K562 (cell line): Measurements from ENCODE around the gene MRPS10. TPM values are rescaled to one million over a fixed set of nuclear protein-coding genes. Genes with fewer than 3 reads are reported as not detected.

ENCODE experiments used
- ATAC-seq: fragments of 200-7000 bp; cut with Tn5 transposase; 3 replicates; pipeline ENCODE4 v1.9.1; 2020; ENCODE audit warnings: moderate library complexity
- BruUV-seq: library from RNA; stranded (reverse); fragments of 400-500 nt; replicated peaks from 2 replicates; lab custom pipeline; 2021; lab: Mats Ljungman, UMichigan
- CTCF ChIA-PET: fragments of 300-600 bp; formaldehyde crosslinking; extraction: SDS; loops from one replicate; lab custom pipeline; 2021; ENCODE audit warnings: low intra/inter-chr PET ratio; lab: Yijun Ruan, JAX
- POLR2A ChIA-PET: fragments of 300-600, 350-650 bp; sonication (Branson Sonifier 250); formaldehyde crosslinking; extraction: SDS; loops from one replicate; lab custom pipeline; 2021; ENCODE audit warnings: antibody characterized with exemption, inconsistent platforms; lab: Yijun Ruan, JAX
- DNase-seq, 4 experiments: peaks; one replicate each; pipeline versions ENCODE4 v3.0.0 to v3.0.0-alpha.2; 2011 to 2018; ENCODE audit warnings: low spot score in 3 of 4, mixed read lengths in 3 of 4; ENCODE audit errors: extremely low read depth in 1 of 4
- FAIRE-seq: peaks from 2 replicates; lab custom pipeline; 2011; peaks lifted over from hg19 to GRCh38; lab: Jason Lieb, UNC
- H2AFZ ChIP-seq: 2 replicates; pipeline ENCODE4 v1.6.0; 2011; ENCODE audit warnings: low read depth, low read length, control low read depth, inconsistent platforms
- H3K27ac ChIP-seq: fragments of 200-600 bp; 3 replicates; pipeline ENCODE4 v1.8.0; 2011; ENCODE audit warnings: low read depth, mild to moderate bottlenecking, control low read depth, inconsistent platforms, low read length, moderate library complexity, mixed read lengths; ENCODE audit errors: extremely low read depth
- H3K27me3 ChIP-seq, 2 experiments: fragments of 300-600 bp in 1 of 2; 2 replicates in 1 of 2; 3 replicates in 1 of 2; pipeline versions ENCODE4 v1.6.0 to v1.8.0; 2011; ENCODE audit warnings: inconsistent platforms in 2 of 2, low read length in 2 of 2, mild to moderate bottlenecking in 1 of 2, mixed read lengths in 1 of 2, moderate library complexity in 1 of 2; ENCODE audit not compliant: control insufficient read depth in 2 of 2, insufficient read depth in 2 of 2
- H3K36me3 ChIP-seq: fragments of 300-600 bp; 3 replicates; pipeline ENCODE4 v1.8.0; 2011; ENCODE audit warnings: mild to moderate bottlenecking, low read length, inconsistent platforms; ENCODE audit not compliant: control insufficient read depth, insufficient read depth
- H3K4me1 ChIP-seq, 2 experiments: fragments of 200-600 bp in 1 of 2; replicated peaks in 1 of 2; 2 replicates in 1 of 2; 3 replicates in 1 of 2; pipeline versions ENCODE4 v1.5.1 to v1.8.0; 2011; ENCODE audit warnings: inconsistent platforms in 2 of 2, low read length in 2 of 2, mild to moderate bottlenecking in 1 of 2, mixed read lengths in 1 of 2, moderate library complexity in 1 of 2; ENCODE audit not compliant: control insufficient read depth in 2 of 2, insufficient read depth in 2 of 2
- H3K4me2 ChIP-seq: 2 replicates; pipeline ENCODE4 v1.6.1; 2011; ENCODE audit warnings: low read length, control low read depth, inconsistent platforms, mixed read lengths; ENCODE audit not compliant: insufficient read depth
- H3K4me3 ChIP-seq: fragments of 200-600 bp; sonication (generic), shearing (Covaris generic); 2 replicates; pipeline ENCODE4 v1.5.1; 2016; ENCODE audit warnings: control low read depth, inconsistent platforms
- H3K79me2 ChIP-seq: fragments of 200-600 bp; 3 replicates; pipeline ENCODE4 v1.8.0; 2011; ENCODE audit warnings: low read length, inconsistent platforms; ENCODE audit not compliant: control insufficient read depth, insufficient read depth
- H3K9ac ChIP-seq, 2 experiments: 2 replicates each; pipeline versions ENCODE4 v1.6.0 to v1.6.1; 2011; ENCODE audit warnings: low read depth in 2 of 2, low read length in 2 of 2, control low read depth in 1 of 2, inconsistent platforms in 1 of 2, mild to moderate bottlenecking in 1 of 2, mixed read lengths in 1 of 2; ENCODE audit not compliant: insufficient read depth in 1 of 2
- H3K9me1 ChIP-seq: one replicate; pipeline ENCODE4 v1.6.0; 2011; ENCODE audit warnings: inconsistent platforms, mild to moderate bottlenecking, low read length, moderate library complexity; ENCODE audit not compliant: control insufficient read depth, insufficient read depth
- H3K9me3 ChIP-seq: replicated peaks from 2 replicates; pipeline ENCODE4 v1.5.1; 2011; ENCODE audit warnings: low read depth, low read length, inconsistent platforms; ENCODE audit not compliant: control insufficient read depth, insufficient read depth
- H4K20me1 ChIP-seq: replicated peaks from 2 replicates; pipeline ENCODE4 v1.6.1; 2011; ENCODE audit warnings: low read length, inconsistent platforms, mixed read lengths; ENCODE audit not compliant: control insufficient read depth, insufficient read depth
- ASH1L ChIP-seq: fragments of 450-650 bp; IDR thresholded peaks from 2 replicates; pipeline ENCODE4 v1.6.1; 2018; ENCODE audit warnings: borderline replicate concordance, mild to moderate bottlenecking, low read depth; ENCODE audit not compliant: partially characterized antibody
- FOXP1 ChIP-seq: sonication (generic); formaldehyde crosslinking; IDR thresholded peaks from 2 replicates; pipeline ENCODE4 v1.8.0; 2022; ENCODE audit warnings: mild to moderate bottlenecking, missing genetic modification reagents
- MAZ ChIP-seq, 2 experiments: fragments of 450-650 bp in 1 of 2; sonication (generic) in 1 of 2; formaldehyde crosslinking; IDR thresholded peaks in 1 of 2; conservative IDR thresholded peaks in 1 of 2; 2 replicates each; pipeline versions ENCODE4 v1.4.0 to v1.5.0; 2020; ENCODE audit warnings: mild to moderate bottlenecking in 1 of 2, missing genetic modification reagents in 1 of 2
- MYBL2 ChIP-seq, 2 experiments: fragments of 450-650 bp in 1 of 2; sonication (generic) in 1 of 2; formaldehyde crosslinking in 1 of 2; IDR thresholded peaks; 2 replicates each; pipeline versions ENCODE4 v1.6.1 to v1.8.1; 2017 to 2022; ENCODE audit warnings: borderline replicate concordance in 1 of 2, inconsistent platforms in 1 of 2, low read depth in 1 of 2, mild to moderate bottlenecking in 1 of 2, missing genetic modification reagents in 1 of 2, moderate library complexity in 1 of 2
- RAD51 ChIP-seq: fragments of 450-650 bp; IDR thresholded peaks from 2 replicates; pipeline ENCODE4 v1.7.1; 2016; ENCODE audit warnings: low read depth, mild to moderate bottlenecking, borderline replicate concordance
- SMAD2 ChIP-seq: fragments of 150-350 bp; IDR thresholded peaks from 2 replicates; pipeline ENCODE4 v1.6.1; 2014; ENCODE audit warnings: low read depth, mild to moderate bottlenecking, low read length
- SMARCC2 ChIP-seq: fragments of 450-650 bp; IDR thresholded peaks from 2 replicates; pipeline ENCODE4 v1.6.1; 2017; ENCODE audit warnings: antibody characterized with exemption, moderate library complexity, mild to moderate bottlenecking, low read depth
- TAL1 ChIP-seq: fragments of 450-650 bp; IDR thresholded peaks from 2 replicates; pipeline ENCODE4 v1.6.1; 2016; ENCODE audit warnings: mild to moderate bottlenecking
- ZC3H4 ChIP-seq: sonication (generic); formaldehyde crosslinking; IDR thresholded peaks from 2 replicates; pipeline ENCODE4 v1.9.0; 2021; ENCODE audit warnings: missing genetic modification reagents, borderline replicate concordance
- ZNF124 ChIP-seq: sonication (generic); formaldehyde crosslinking; IDR thresholded peaks from 2 replicates; pipeline ENCODE4 v1.8.1; 2022; ENCODE audit warnings: missing genetic modification reagents
- ZNF507 ChIP-seq: conservative IDR thresholded peaks from 2 replicates; pipeline ENCODE4 v1.6.1; 2017; ENCODE audit warnings: missing genetic modification characterization, missing compliant biosample characterization
- WGBS: fragments of 100-300 bp; shearing (Covaris generic); methylation state at CpG from one replicate; pipeline ENCODE4 v1.1.6; 2016; ENCODE audit warnings: low coverage, mixed read lengths; ENCODE audit not compliant: insufficient coverage; ENCODE audit errors: missing lambda C conversion rate; 5-methylcytosine and 5-hydroxymethylcytosine counted together
- in situ Hi-C: fragments of 300-500 bp; cut with MboI; formaldehyde crosslinking; loops from 4 replicates; pipeline ENCODE4 v1.15.0; 2018; ENCODE audit warnings: inconsistent platforms, mixed read lengths
- intact Hi-C: fragments of 100-400 bp; cut with micrococcal nuclease; formaldehyde crosslinking; loops from 2 replicates; pipeline ENCODE4 v1.14.2; 2022
- polyA plus RNA-seq, 8 experiments: library from polyadenylated mRNA; depleted of rRNA in 4 of 8; stranded (reverse) in 5 of 8; unstranded in 3 of 8; fragments of >200 nt; fragmentation: Nextera tagmentation in 2 of 8; fragmentation: Illumina TruSeq in 1 of 8; extraction: Ambion mirVana in 2 of 8; extraction: Trizol in 1 of 8; gene quantifications; 2 replicates each; pipeline versions ENCODE4 v1.2.1 to v1.2.3, GENCODE V29; 2011 to 2014; ENCODE audit warnings: inconsistent platforms in 1 of 8, missing spikeins in 1 of 8
- total RNA-seq, 7 experiments: library from RNA; depleted of rRNA in 6 of 7; stranded (reverse); fragments of >200 nt in 6 of 7; fragmentation: Illumina TruSeq in 2 of 7; extraction: Trizol in 2 of 7; gene quantifications; 2 replicates each; pipeline versions ENCODE4 v1.2.1 to v1.2.3, GENCODE V29; 2011 to 2021; ENCODE audit warnings: low replicate concordance in 1 of 7
- TF ChIP-seq, protein P1 (sequence below): fragments of 250-450 bp; sonication (Bioruptor Pico); IDR thresholded peaks from 2 replicates; pipeline ENCODE4 v1.8.0; 2022; ENCODE audit warnings: inconsistent platforms, mild to moderate bottlenecking, moderate library complexity, borderline replicate concordance
- TF ChIP-seq, protein P2 (sequence below): fragments of 450-650 bp; IDR thresholded peaks from 2 replicates; pipeline ENCODE4 v1.6.1; 2016; ENCODE audit warnings: missing biosample characterization, missing genetic modification characterization
- TF ChIP-seq, protein P3 (sequence below): fragments of 250-450 bp; sonication (Bioruptor Pico); IDR thresholded peaks from 2 replicates; pipeline ENCODE4 v1.4.0; 2020; ENCODE audit warnings: mild to moderate bottlenecking
- TF ChIP-seq, protein P4 (sequence below): IDR thresholded peaks from 2 replicates; pipeline ENCODE4 v1.6.1; 2012; ENCODE audit warnings: low read depth, low read length, improper control_type of control experiment, borderline replicate concordance

The MRPS10 gene
- total and polyA plus RNA-seq, 9 of the 15 experiments (the other 6 are each of a cell fraction or from before 2014, with no cell fraction given) = 48.6 to 166 (median 93.7) TPM

- no peak overlapping the region for H3K27ac ChIP-seq
- ATAC-seq (no peak), DNase-seq (no peak), FAIRE-seq (no peak)
- ChIA-PET POLR2A (no interaction called here), CTCF (no interaction called here)
- no peaks in the 10 kb centered on the region for H3K9me1 ChIP-seq
- no peaks in the 10 kb centered on the region for H4K20me1 ChIP-seq
- H3K27me3 ChIP-seq = no peaks in the 10 kb centered on the region
- H3K9me3 ChIP-seq = no peaks in the 10 kb centered on the region
- intact Hi-C loops = no loop called here
- no peaks in the 10 kb centered on the region for H3K36me3 ChIP-seq
- H2AFZ ChIP-seq = peak overlapping the region; percentile 81
- H3K9ac ChIP-seq = no peak overlapping the region
- in situ Hi-C loops = no loop called here
- peaks cover 4% of the 10 kb centered on the region in 2 experiments; a peak in 3 of 5 replicates for H3K4me1 ChIP-seq
- no peaks in the 10 kb centered on the region for H3K79me2 ChIP-seq
- 34% methylated on average over 5 of the region's 5 CpGs for WGBS
- H3K4me3 ChIP-seq = no peak overlapping the region
- no TSS peak for BruUV-seq
- no peak overlapping the region for H3K4me2 ChIP-seq
- peak; percentile 39; the same call in 1 of the 2 replicates for TF ChIP-seq RAD51
- no peak for TF ChIP-seq ZNF507 (tag)
- TF ChIP-seq ZC3H4 = no peak
- TF ChIP-seq FOXP1 = no peak
- TF ChIP-seq, protein P1, sequence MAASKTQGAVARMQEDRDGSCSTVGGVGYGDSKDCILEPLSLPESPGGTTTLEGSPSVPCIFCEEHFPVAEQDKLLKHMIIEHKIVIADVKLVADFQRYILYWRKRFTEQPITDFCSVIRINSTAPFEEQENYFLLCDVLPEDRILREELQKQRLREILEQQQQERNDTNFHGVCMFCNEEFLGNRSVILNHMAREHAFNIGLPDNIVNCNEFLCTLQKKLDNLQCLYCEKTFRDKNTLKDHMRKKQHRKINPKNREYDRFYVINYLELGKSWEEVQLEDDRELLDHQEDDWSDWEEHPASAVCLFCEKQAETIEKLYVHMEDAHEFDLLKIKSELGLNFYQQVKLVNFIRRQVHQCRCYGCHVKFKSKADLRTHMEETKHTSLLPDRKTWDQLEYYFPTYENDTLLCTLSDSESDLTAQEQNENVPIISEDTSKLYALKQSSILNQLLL = no peak
- no peak for TF ChIP-seq ZNF124
- TF ChIP-seq MYBL2 (IDR thresholded peaks at IDR 0.05; ENCODE audit: low read depth) = no peak
- no peak for TF ChIP-seq MYBL2 (CRISPR knock-in tag; IDR thresholded peaks at IDR 0.05; ENCODE audit: borderline replicate concordance)
- TF ChIP-seq SMARCC2 = no peak
- TF ChIP-seq TAL1 = no peak
- TF ChIP-seq, protein P2, sequence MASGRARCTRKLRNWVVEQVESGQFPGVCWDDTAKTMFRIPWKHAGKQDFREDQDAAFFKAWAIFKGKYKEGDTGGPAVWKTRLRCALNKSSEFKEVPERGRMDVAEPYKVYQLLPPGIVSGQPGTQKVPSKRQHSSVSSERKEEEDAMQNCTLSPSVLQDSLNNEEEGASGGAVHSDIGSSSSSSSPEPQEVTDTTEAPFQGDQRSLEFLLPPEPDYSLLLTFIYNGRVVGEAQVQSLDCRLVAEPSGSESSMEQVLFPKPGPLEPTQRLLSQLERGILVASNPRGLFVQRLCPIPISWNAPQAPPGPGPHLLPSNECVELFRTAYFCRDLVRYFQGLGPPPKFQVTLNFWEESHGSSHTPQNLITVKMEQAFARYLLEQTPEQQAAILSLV (tag) = no peak
- TF ChIP-seq MAZ (CRISPR knock-in tag; conservative IDR thresholded peaks at IDR 0.05 in 1 of 2, IDR thresholded peaks at IDR 0.05 in 1 of 2) = no peak
- TF ChIP-seq, protein P3, sequence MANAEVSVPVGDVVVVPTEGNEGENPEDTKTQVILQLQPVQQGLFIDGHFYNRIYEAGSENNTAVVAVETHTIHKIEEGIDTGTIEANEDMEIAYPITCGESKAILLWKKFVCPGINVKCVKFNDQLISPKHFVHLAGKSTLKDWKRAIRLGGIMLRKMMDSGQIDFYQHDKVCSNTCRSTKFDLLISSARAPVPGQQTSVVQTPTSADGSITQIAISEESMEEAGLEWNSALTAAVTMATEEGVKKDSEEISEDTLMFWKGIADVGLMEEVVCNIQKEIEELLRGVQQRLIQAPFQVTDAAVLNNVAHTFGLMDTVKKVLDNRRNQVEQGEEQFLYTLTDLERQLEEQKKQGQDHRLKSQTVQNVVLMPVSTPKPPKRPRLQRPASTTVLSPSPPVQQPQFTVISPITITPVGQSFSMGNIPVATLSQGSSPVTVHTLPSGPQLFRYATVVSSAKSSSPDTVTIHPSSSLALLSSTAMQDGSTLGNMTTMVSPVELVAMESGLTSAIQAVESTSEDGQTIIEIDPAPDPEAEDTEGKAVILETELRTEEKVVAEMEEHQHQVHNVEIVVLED (CRISPR knock-in tag) = no peak
- TF ChIP-seq, protein P4, sequence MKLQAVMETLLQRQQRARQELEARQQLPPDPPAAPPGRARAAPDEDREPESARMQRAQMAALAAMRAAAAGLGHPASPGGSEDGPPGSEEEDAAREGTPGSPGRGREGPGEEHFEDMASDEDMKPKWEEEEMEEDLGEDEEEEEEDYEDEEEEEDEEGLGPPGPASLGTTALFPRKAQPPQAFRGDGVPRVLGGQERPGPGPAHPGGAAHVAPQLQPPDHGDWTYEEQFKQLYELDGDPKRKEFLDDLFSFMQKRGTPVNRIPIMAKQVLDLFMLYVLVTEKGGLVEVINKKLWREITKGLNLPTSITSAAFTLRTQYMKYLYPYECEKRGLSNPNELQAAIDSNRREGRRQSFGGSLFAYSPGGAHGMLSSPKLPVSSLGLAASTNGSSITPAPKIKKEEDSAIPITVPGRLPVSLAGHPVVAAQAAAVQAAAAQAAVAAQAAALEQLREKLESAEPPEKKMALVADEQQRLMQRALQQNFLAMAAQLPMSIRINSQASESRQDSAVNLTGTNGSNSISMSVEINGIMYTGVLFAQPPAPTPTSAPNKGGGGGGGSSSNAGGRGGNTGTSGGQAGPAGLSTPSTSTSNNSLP = no peak
- no peak for TF ChIP-seq ASH1L
- no peak for TF ChIP-seq SMAD2
Measured at GRCh38 chr6:42236682-42237473, 19.2 kb upstream of the MRPS10 start.
